HepG2 (cell line): ENCODE results near the gene LRP5. TPM values are rescaled to one million over a fixed set of nuclear protein-coding genes. Genes with fewer than 3 reads are reported as not detected.

Experiments
- CBFB ChIP-seq: sonication (generic); formaldehyde crosslinking; IDR thresholded peaks from 2 replicates; pipeline ENCODE4 v1.4.0; 2020; ENCODE audit warnings: missing genetic modification reagents
- ELF1 ChIP-seq: sonication (generic); formaldehyde crosslinking; IDR thresholded peaks from 2 replicates; pipeline ENCODE4 v1.4.0; 2020; ENCODE audit warnings: missing genetic modification reagents
- HNRNPL ChIP-seq: fragments of 200-400 bp; formaldehyde crosslinking; IDR thresholded peaks from 2 replicates; pipeline ENCODE4 v1.6.1; 2017; ENCODE audit warnings: mild to moderate bottlenecking, low read depth, low read length
- KLF15 ChIP-seq: sonication (generic); formaldehyde crosslinking; IDR thresholded peaks from 2 replicates; pipeline ENCODE4 v1.8.1; 2023; ENCODE audit warnings: borderline replicate concordance, mild to moderate bottlenecking, inconsistent platforms, missing genetic modification reagents, mixed read lengths
- REXO4 ChIP-seq: sonication (generic); formaldehyde crosslinking; IDR thresholded peaks from 2 replicates; pipeline ENCODE4 v1.8.0; 2022; ENCODE audit warnings: missing genetic modification reagents, mild to moderate bottlenecking, borderline replicate concordance
- RNF2 ChIP-seq: fragments of 450-650 bp; conservative IDR thresholded peaks from 2 replicates; pipeline ENCODE4 v1.6.1; 2016; ENCODE audit warnings: low read depth
- YEATS2 ChIP-seq: sonication (generic); formaldehyde crosslinking; IDR thresholded peaks from 2 replicates; pipeline ENCODE4 v1.4.0; 2020; ENCODE audit warnings: missing genetic modification reagents, borderline replicate concordance
- ZFP41 ChIP-seq: sonication (generic); formaldehyde crosslinking; IDR thresholded peaks from 2 replicates; pipeline ENCODE4 v1.4.0; 2020; ENCODE audit warnings: mild to moderate bottlenecking, missing genetic modification reagents, borderline replicate concordance
- ZIK1 ChIP-seq: sonication (generic); formaldehyde crosslinking; IDR thresholded peaks from 2 replicates; pipeline ENCODE4 v1.5.0; 2020; ENCODE audit warnings: mild to moderate bottlenecking, low read depth, missing genetic modification reagents, borderline replicate concordance
- ZNF441 ChIP-seq: sonication (generic); formaldehyde crosslinking; IDR thresholded peaks from 2 replicates; pipeline ENCODE4 v1.7.0; 2021; ENCODE audit warnings: missing genetic modification reagents, borderline replicate concordance
- ZNF709 ChIP-seq: sonication (generic); formaldehyde crosslinking; IDR thresholded peaks from 2 replicates; pipeline ENCODE4 v1.5.0; 2020; ENCODE audit warnings: mild to moderate bottlenecking, missing genetic modification reagents
- ZNF776 ChIP-seq: sonication (generic); formaldehyde crosslinking; IDR thresholded peaks from 2 replicates; pipeline ENCODE4 v1.4.0; 2020; ENCODE audit warnings: mild to moderate bottlenecking, missing genetic modification reagents
- polyA plus RNA-seq, 8 experiments: library from polyadenylated mRNA; depleted of rRNA in 3 of 8; stranded (reverse) in 7 of 8; unstranded in 1 of 8; fragments of >200 nt; fragmentation: Illumina TruSeq in 4 of 8; extraction: Trizol in 4 of 8; gene quantifications; 2 replicates each; pipeline versions ENCODE4 v1.2.1 to v1.2.3, GENCODE V29; 2011 to 2016; ENCODE audit warnings: low read depth in 4 of 8, missing spikeins in 1 of 8, mixed read lengths in 1 of 8; ENCODE audit not compliant: insufficient read depth in 1 of 8
- total RNA-seq, 5 experiments: library from RNA; depleted of rRNA; stranded (reverse); fragments of >200 nt; fragmentation: Illumina TruSeq; extraction: Trizol; gene quantifications; 2 replicates each; pipeline ENCODE4 v1.2.3, GENCODE V29; 2016; ENCODE audit warnings: low read depth in 1 of 5
- TF ChIP-seq, protein P1 (sequence below): sonication (generic); formaldehyde crosslinking; IDR thresholded peaks from 2 replicates; pipeline ENCODE4 v1.4.0; 2020; ENCODE audit warnings: missing genetic modification reagents
- TF ChIP-seq, protein P2 (sequence below): sonication (generic); formaldehyde crosslinking; IDR thresholded peaks from 2 replicates; pipeline ENCODE4 v1.4.0; 2020; ENCODE audit warnings: missing genetic modification reagents
- TF ChIP-seq, protein P3 (sequence below): sonication (generic); formaldehyde crosslinking; IDR thresholded peaks from 2 replicates; pipeline ENCODE4 v1.5.0; 2020; ENCODE audit warnings: mild to moderate bottlenecking, missing genetic modification reagents, borderline replicate concordance
- TF ChIP-seq, protein P4 (sequence below): sonication (generic); formaldehyde crosslinking; IDR thresholded peaks from 2 replicates; pipeline ENCODE4 v1.5.1; 2020; ENCODE audit warnings: missing genetic modification reagents, mild to moderate bottlenecking, borderline replicate concordance

The LRP5 gene
- total and polyA plus RNA-seq, 2 of the 13 experiments (the other 11 are each of a cell fraction or from before 2014, with no cell fraction given) = 40.4 to 64.0 TPM

DNA sequence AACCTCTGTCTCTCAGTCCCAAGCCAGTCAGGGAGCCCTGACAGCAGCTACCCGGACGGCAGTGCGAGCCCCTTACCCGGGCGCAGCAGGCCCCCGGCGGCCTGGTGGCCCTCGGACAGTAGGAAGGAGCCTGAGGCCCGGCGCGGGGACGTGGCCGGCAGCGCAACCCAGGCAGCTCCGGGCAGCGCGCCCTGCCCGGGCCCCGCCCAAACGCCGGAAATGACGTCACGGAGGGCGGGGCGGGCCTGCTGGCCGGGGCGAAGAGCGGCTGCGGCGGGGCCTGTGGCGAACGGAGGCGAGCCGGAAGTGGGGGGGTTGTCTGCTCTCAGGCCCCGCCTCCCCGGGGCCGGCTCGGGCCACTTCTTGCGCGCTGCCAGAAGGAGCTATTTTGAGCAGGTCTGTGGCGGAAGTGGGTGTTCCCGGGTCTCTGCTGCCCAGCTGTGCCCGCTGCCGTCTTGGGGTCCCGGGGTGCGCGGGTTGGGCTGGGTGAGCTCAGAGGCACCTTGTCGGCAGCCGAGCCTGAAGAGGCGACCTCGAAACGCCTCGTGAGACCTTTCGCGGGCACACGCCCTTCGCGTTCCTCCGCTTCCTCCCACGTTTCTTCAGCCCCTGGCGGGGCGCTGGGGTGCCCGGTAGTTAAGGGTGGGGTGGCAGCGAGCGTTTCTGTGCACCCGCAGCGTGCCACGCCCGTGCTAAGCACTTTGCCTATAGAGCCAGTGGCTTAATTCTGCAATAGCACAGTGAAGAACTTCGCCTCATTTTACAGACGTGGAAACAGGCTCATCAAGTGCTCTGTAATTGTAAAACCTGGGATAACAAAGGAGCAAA lies 40.4 kb upstream of the LRP5 start, which contains the start of gene C11orf24 (continued):
- TF ChIP-seq REXO4 (CRISPR knock-in tag) = no peak
- TF ChIP-seq, protein P1, sequence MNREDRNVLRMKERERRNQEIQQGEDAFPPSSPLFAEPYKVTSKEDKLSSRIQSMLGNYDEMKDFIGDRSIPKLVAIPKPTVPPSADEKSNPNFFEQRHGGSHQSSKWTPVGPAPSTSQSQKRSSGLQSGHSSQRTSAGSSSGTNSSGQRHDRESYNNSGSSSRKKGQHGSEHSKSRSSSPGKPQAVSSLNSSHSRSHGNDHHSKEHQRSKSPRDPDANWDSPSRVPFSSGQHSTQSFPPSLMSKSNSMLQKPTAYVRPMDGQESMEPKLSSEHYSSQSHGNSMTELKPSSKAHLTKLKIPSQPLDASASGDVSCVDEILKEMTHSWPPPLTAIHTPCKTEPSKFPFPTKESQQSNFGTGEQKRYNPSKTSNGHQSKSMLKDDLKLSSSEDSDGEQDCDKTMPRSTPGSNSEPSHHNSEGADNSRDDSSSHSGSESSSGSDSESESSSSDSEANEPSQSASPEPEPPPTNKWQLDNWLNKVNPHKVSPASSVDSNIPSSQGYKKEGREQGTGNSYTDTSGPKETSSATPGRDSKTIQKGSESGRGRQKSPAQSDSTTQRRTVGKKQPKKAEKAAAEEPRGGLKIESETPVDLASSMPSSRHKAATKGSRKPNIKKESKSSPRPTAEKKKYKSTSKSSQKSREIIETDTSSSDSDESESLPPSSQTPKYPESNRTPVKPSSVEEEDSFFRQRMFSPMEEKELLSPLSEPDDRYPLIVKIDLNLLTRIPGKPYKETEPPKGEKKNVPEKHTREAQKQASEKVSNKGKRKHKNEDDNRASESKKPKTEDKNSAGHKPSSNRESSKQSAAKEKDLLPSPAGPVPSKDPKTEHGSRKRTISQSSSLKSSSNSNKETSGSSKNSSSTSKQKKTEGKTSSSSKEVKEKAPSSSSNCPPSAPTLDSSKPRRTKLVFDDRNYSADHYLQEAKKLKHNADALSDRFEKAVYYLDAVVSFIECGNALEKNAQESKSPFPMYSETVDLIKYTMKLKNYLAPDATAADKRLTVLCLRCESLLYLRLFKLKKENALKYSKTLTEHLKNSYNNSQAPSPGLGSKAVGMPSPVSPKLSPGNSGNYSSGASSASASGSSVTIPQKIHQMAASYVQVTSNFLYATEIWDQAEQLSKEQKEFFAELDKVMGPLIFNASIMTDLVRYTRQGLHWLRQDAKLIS (CRISPR knock-in tag) = peak; percentile 73; the same call in 1 of the 2 replicates
- TF ChIP-seq, protein P2, sequence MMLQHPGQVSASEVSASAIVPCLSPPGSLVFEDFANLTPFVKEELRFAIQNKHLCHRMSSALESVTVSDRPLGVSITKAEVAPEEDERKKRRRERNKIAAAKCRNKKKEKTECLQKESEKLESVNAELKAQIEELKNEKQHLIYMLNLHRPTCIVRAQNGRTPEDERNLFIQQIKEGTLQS (CRISPR knock-in tag) = peak; percentile 67; the same call in 1 of the 2 replicates
- peak; percentile 68; the same call in 1 of the 2 replicates for TF ChIP-seq YEATS2 (CRISPR knock-in tag)
- peak; percentile 77 for TF ChIP-seq ZIK1 (CRISPR knock-in tag)
- TF ChIP-seq ZNF441 (CRISPR knock-in tag) = peak; percentile 48; the same call in 1 of the 2 replicates
- 0 out of 2 replicates have a peak, but pooled peaks have one; percentile 5 for TF ChIP-seq KLF15 (CRISPR knock-in tag)
- 0 out of 2 replicates have a peak, but pooled peaks have one; percentile 24 for TF ChIP-seq ZFP41 (CRISPR knock-in tag)
- TF ChIP-seq CBFB (CRISPR knock-in tag) = peak; percentile 11; the same call in 1 of the 2 replicates
- TF ChIP-seq, protein P3, sequence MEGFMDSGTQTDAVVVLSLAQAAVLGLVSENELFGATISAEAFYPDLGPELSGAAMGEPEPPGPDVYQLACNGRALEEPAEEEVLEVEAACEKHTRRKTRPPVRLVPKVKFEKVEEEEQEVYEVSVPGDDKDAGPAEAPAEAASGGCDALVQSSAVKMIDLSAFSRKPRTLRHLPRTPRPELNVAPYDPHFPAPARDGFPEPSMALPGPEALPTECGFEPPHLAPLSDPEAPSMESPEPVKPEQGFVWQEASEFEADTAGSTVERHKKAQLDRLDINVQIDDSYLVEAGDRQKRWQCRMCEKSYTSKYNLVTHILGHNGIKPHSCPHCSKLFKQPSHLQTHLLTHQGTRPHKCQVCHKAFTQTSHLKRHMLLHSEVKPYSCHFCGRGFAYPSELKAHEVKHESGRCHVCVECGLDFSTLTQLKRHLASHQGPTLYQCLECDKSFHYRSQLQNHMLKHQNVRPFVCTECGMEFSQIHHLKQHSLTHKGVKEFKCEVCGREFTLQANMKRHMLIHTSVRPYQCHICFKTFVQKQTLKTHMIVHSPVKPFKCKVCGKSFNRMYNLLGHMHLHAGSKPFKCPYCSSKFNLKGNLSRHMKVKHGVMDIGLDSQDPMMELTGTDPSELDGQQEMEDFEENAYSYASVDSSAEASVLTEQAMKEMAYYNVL (CRISPR knock-in tag) = peak; percentile 37; the same call in 1 of the 2 replicates
- peak; percentile 80 for TF ChIP-seq ZNF776 (CRISPR knock-in tag)
- TF ChIP-seq, protein P4, sequence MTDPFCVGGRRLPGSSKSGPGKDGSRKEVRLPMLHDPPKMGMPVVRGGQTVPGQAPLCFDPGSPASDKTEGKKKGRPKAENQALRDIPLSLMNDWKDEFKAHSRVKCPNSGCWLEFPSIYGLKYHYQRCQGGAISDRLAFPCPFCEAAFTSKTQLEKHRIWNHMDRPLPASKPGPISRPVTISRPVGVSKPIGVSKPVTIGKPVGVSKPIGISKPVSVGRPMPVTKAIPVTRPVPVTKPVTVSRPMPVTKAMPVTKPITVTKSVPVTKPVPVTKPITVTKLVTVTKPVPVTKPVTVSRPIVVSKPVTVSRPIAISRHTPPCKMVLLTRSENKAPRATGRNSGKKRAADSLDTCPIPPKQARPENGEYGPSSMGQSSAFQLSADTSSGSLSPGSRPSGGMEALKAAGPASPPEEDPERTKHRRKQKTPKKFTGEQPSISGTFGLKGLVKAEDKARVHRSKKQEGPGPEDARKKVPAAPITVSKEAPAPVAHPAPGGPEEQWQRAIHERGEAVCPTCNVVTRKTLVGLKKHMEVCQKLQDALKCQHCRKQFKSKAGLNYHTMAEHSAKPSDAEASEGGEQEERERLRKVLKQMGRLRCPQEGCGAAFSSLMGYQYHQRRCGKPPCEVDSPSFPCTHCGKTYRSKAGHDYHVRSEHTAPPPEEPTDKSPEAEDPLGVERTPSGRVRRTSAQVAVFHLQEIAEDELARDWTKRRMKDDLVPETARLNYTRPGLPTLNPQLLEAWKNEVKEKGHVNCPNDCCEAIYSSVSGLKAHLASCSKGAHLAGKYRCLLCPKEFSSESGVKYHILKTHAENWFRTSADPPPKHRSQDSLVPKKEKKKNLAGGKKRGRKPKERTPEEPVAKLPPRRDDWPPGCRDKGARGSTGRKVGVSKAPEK (CRISPR knock-in tag) = no peak
- peak; percentile 74 for TF ChIP-seq ZNF709 (CRISPR knock-in tag)
- TF ChIP-seq HNRNPL = peak; percentile 92
- TF ChIP-seq RNF2 = peak; percentile 25; the same call in 1 of the 2 replicates
- TF ChIP-seq ELF1 (CRISPR knock-in tag) = peak; percentile 69
